ENCODE measurements around the gene XXYLT1.

- TF ChIP-seq, protein P1, sequence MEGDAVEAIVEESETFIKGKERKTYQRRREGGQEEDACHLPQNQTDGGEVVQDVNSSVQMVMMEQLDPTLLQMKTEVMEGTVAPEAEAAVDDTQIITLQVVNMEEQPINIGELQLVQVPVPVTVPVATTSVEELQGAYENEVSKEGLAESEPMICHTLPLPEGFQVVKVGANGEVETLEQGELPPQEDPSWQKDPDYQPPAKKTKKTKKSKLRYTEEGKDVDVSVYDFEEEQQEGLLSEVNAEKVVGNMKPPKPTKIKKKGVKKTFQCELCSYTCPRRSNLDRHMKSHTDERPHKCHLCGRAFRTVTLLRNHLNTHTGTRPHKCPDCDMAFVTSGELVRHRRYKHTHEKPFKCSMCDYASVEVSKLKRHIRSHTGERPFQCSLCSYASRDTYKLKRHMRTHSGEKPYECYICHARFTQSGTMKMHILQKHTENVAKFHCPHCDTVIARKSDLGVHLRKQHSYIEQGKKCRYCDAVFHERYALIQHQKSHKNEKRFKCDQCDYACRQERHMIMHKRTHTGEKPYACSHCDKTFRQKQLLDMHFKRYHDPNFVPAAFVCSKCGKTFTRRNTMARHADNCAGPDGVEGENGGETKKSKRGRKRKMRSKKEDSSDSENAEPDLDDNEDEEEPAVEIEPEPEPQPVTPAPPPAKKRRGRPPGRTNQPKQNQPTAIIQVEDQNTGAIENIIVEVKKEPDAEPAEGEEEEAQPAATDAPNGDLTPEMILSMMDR (conservative IDR thresholded peaks at IDR 0.05; ENCODE audit: low read depth, low read length) = no peak
- TF ChIP-seq BHLHE40 (IDR thresholded peaks at IDR 0.05; ENCODE audit: low read depth, low read length) (no peak), POLR2A (IDR thresholded peaks at IDR 0.05; ENCODE audit: low read depth, low read length) (no peak)
These were observed 56.6 kb downstream of the XXYLT1 start for GRCh38 chr3:195214381-195214780.

All from IMR-90 (cell line).